Endodermal cell (in vitro differentiated cells): Measurements from ENCODE around the gene FRMD3. TPM values are rescaled to one million over a fixed set of nuclear protein-coding genes. Genes with fewer than 3 reads are reported as not detected.

Source experiments
- DNase-seq: peaks from one replicate; pipeline ENCODE4 v3.0.0-alpha.2; 2017
- H3K27ac ChIP-seq: 2 replicates; pipeline ENCODE4 v1.5.1; 2013; ENCODE audit warnings: mild to moderate bottlenecking, low read depth, low read length, moderate library complexity
- H3K27me3 ChIP-seq: 2 replicates; pipeline ENCODE4 v1.6.1; 2013; ENCODE audit warnings: mild to moderate bottlenecking, low read length, moderate library complexity; ENCODE audit not compliant: insufficient read depth, control insufficient read depth, poor library complexity, severe bottlenecking
- H3K36me3 ChIP-seq: 2 replicates; pipeline ENCODE4 v1.7.0; 2013; ENCODE audit warnings: mild to moderate bottlenecking, low read length, moderate library complexity; ENCODE audit not compliant: control insufficient read depth, insufficient read depth
- H3K4me1 ChIP-seq: one replicate; pipeline ENCODE4 v1.7.0; 2013; ENCODE audit warnings: low read length; ENCODE audit not compliant: control insufficient read depth, insufficient read depth
- H3K4me3 ChIP-seq: 2 replicates; pipeline ENCODE4 v1.5.1; 2013; ENCODE audit warnings: mild to moderate bottlenecking, low read length, moderate library complexity
- H3K9ac ChIP-seq: 2 replicates; pipeline ENCODE4 v1.6.1; 2013; ENCODE audit warnings: mild to moderate bottlenecking, low read length, moderate library complexity; ENCODE audit not compliant: poor library complexity, severe bottlenecking; ENCODE audit errors: extremely low read depth
- H3K9me3 ChIP-seq: 2 replicates; pipeline ENCODE4 v1.6.1; 2013; ENCODE audit warnings: mild to moderate bottlenecking, low read length, moderate library complexity; ENCODE audit not compliant: control insufficient read depth
- H3K27ac Mint-ChIP-seq: 2 replicates; pipeline ENCODE4 v1.8.0; 2020; ENCODE audit warnings: mixed read lengths
- H3K27me3 Mint-ChIP-seq: 2 replicates; pipeline ENCODE4 v1.8.0; 2021; ENCODE audit warnings: mild to moderate bottlenecking, mixed read lengths; ENCODE audit not compliant: insufficient read depth
- H3K36me3 Mint-ChIP-seq: 2 replicates; pipeline ENCODE4 v1.8.0; 2020; ENCODE audit warnings: low read depth, mixed read lengths
- H3K4me1 Mint-ChIP-seq: 2 replicates; pipeline ENCODE4 v1.8.0; 2020; ENCODE audit warnings: mixed read lengths
- H3K4me3 Mint-ChIP-seq: 2 replicates; pipeline ENCODE4 v1.8.0; 2020; ENCODE audit warnings: mild to moderate bottlenecking, moderate library complexity, mixed read lengths
- H3K9me3 Mint-ChIP-seq: 2 replicates; pipeline ENCODE4 v1.8.0; 2020; ENCODE audit warnings: mild to moderate bottlenecking, mixed read lengths
- WGBS, 2 experiments: methylation state at CpG; one replicate each; pipeline versions ENCODE4 v1.1.5 to v1.1.7; 2013; ENCODE audit warnings: missing lambda C conversion rate in 2 of 2, mixed read lengths in 1 of 2; ENCODE audit not compliant: insufficient coverage in 1 of 2, insufficient read length in 1 of 2; 5-methylcytosine and 5-hydroxymethylcytosine counted together
- total RNA-seq, 2 donors: library from RNA; stranded (reverse); fragmentation: NEBNext Ultra II Directional in 1 of 2; extraction: Animal tissue kit (Norgen Biotek cat#: 25700) in 1 of 2; gene quantifications; 2 replicates in 1 of 2; 3 replicates in 1 of 2; pipeline ENCODE4 v1.2.1, GENCODE V29; 2021
- TF ChIP-seq, protein P1 (sequence below): fragments of 200-600 bp; sonication (generic); conservative IDR thresholded peaks from 2 replicates; pipeline ENCODE4 v1.5.0; 2021; ENCODE audit warnings: antibody characterized with exemption, mild to moderate bottlenecking

FRMD3 gene
- total RNA-seq, 2 donors from 2014 or later, result 0.13 to 0.35 TPM

GRCh38 chr9:83239747-83240146 lies 298.5 kb downstream of the FRMD3 start:
- no peaks in the 10 kb centered on the region for H3K9me3 ChIP-seq
- no peak overlapping the region for H3K4me3 Mint-ChIP-seq
- peaks cover 5% of the 10 kb centered on the region for H3K4me1 ChIP-seq
- no peaks in the 10 kb centered on the region for H3K36me3 ChIP-seq
- H3K4me3 ChIP-seq, result no peak overlapping the region
- TF ChIP-seq, protein P1, sequence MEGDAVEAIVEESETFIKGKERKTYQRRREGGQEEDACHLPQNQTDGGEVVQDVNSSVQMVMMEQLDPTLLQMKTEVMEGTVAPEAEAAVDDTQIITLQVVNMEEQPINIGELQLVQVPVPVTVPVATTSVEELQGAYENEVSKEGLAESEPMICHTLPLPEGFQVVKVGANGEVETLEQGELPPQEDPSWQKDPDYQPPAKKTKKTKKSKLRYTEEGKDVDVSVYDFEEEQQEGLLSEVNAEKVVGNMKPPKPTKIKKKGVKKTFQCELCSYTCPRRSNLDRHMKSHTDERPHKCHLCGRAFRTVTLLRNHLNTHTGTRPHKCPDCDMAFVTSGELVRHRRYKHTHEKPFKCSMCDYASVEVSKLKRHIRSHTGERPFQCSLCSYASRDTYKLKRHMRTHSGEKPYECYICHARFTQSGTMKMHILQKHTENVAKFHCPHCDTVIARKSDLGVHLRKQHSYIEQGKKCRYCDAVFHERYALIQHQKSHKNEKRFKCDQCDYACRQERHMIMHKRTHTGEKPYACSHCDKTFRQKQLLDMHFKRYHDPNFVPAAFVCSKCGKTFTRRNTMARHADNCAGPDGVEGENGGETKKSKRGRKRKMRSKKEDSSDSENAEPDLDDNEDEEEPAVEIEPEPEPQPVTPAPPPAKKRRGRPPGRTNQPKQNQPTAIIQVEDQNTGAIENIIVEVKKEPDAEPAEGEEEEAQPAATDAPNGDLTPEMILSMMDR, result no peak
- DNase-seq, result no peak
- no peaks in the 10 kb centered on the region for H3K36me3 Mint-ChIP-seq
- no peak overlapping the region for H3K27ac Mint-ChIP-seq
- peaks cover 14% of the 10 kb centered on the region for H3K4me1 Mint-ChIP-seq
- no peak overlapping the region for H3K9ac ChIP-seq
- peaks cover 2% of the 10 kb centered on the region for H3K9me3 Mint-ChIP-seq
- no peak overlapping the region for H3K27ac ChIP-seq
- H3K27me3 Mint-ChIP-seq, result no peaks in the 10 kb centered on the region
- no peaks in the 10 kb centered on the region for H3K27me3 ChIP-seq

DNA sequence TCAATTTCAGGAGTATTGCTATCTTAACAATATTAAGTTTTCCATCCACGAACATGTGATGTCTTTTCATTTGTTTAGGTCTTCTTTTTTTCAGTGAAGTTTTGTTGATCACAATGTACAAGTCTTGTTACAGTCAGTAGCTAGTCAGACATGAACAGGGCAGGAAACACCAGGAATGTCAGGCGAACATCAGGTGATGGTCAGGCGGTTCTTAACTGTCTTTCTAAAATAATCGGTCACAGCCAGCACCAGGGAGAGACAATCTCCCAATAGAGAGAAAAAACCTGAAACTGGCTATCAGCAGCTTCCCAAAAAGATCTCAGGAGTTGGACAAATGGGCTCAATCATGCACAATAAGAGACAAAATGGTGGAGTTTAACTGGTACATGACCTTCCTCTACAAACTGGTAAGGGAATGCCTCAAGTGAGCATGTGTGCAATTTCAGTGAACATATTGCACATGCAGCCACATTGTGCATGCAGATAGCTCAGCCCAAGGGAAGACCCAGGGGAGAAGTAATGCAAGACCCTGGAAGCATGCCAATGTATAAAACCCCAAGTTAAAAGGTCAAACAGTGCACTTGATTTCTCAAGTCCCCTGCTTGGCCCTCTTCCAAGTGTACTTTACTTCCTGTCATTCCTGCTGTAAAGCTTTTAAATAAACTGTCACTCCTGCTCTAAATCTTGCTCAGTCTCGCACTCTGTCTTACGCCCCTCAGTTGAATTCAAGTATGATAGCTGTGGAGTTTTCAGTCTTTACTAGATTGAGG lies 299.1 kb downstream of the FRMD3 start:
- Mint-ChIP-seq H3K4me1 (peaks cover 14% of the 10 kb centered on the region), H3K27me3 (no peaks in the 10 kb centered on the region), H3K9me3 (peaks cover 2% of the 10 kb centered on the region), H3K36me3 (no peaks in the 10 kb centered on the region), H3K27ac (no peak overlapping the region), H3K4me3 (no peak overlapping the region)
- WGBS, 2 experiments, result 95 to 98% methylated on average over 4 to 6 of the region's 6 CpGs
- H3K36me3 ChIP-seq, result no peaks in the 10 kb centered on the region
- H3K4me3 ChIP-seq, result no peak overlapping the region
- no peak overlapping the region for H3K27ac ChIP-seq
- no peak for DNase-seq
- no peak overlapping the region for H3K9ac ChIP-seq
- H3K9me3 ChIP-seq, result no peaks in the 10 kb centered on the region
- TF ChIP-seq, protein P1, result no peak
- no peaks in the 10 kb centered on the region for H3K27me3 ChIP-seq
- peaks cover 5% of the 10 kb centered on the region for H3K4me1 ChIP-seq

DNA sequence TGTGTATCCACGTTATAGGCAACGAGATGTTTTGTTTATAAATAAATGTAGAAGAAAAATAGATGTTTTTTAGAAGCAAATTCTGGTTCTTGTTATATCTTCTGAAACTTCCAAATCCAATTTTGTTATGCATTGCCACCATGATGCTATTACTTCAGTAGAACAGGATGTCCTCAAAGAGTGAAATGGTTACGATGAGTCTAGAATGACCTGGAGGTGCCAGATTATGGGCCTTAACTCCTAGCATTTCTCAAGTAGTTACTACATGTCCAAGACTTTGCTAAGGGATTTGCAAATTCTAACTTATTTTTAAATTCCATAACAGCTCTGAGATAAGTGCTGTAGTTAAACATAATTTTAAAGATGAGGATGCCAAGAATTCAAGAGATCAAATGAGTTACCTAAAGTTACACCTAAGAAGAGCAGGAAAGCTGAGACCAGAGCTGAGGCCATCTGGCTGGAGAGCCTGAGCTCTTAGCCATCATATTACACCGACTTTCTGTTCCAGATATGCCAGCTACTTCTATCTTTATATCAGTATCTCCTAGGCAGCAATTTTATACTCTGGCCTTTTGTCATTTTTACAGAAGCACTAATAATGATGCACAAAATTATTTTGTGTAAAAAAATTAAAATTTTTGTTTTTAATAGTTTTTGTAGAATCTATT lies 302.0 kb downstream of the FRMD3 start:
- Histone ChIP-seq H3K9me3 (no peaks in the 10 kb centered on the region), H3K4me1 (peaks cover 5% of the 10 kb centered on the region)

More for the DNA sequence above, 302.0 kb downstream of the FRMD3 start:
- Mint-ChIP-seq H3K27me3 (no peaks in the 10 kb centered on the region), H3K9me3 (no peaks in the 10 kb centered on the region), H3K4me1 (peaks cover 14% of the 10 kb centered on the region), H3K27ac (no peak overlapping the region), H3K4me3 (no peak overlapping the region), H3K36me3 (no peaks in the 10 kb centered on the region)
- no peak overlapping the region for H3K4me3 ChIP-seq
- H3K27ac ChIP-seq, result no peak overlapping the region
- no peak overlapping the region for H3K9ac ChIP-seq
- no peaks in the 10 kb centered on the region for H3K36me3 ChIP-seq
- TF ChIP-seq, protein P1, result no peak
- DNase-seq, result no peak
- 94 to 100% methylated on average over 1 to 4 of the region's 4 CpGs for WGBS, 2 experiments
- no peaks in the 10 kb centered on the region for H3K27me3 ChIP-seq
